Measurements from ENCODE around the gene RANBP1.

The RANBP1 gene

DNA sequence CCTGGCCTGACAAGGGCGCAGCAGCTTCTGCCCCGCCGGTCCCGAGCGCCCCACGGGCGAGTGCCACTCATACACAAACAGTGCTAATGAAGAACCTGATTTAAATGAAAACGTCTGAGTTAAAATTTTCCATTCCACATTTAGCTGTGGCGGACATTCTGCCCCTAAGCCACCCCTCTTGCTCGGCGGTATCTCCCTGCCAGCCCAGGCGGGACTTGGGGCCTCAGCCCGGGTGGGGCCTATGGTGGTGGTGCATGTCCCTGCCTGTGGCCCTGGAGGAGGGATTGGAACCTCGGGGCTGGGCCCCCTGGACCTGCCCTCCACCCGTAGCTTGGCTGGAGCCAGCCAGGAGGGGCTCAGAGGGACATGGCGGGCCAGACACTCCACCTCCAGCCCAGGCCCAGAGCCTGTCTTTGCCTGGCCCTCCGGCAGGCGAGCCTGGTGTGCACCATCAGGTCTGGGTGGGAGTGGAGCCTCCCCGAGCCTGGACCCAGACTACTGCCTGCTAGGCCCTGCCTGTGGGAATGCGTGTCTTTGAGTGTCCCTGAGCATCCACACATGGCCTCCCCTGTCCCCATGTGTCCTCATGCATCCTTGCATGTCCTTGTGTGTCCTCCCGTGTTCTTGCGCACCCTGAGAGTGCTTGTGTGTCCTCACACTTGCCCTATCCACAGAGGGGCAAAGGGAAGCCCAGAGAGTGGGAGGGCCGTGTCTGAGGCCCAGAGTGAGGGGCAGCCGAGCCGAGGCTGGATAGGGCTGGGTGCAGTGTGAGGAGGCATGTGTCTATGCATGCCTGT lies 20.1 kb downstream of the RANBP1 start:
- DNase-seq (ENCODE audit: low read depth in 2 of 2, low spot score in 1 of 2) = no peak

DNA sequence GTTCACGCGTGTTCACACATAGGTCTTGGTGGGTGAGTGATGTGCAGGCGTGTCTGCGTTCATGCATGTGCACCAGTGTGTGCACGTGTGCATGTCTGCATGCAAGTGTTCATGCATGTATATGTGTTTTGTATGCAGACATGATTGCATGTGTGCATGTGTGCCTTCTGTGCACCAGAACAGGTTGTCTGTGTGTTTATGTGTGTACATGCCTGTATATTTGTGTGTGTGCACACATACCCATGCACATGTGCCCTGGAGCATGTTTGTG lies 20.6 kb downstream of the RANBP1 start:
- no peak for DNase-seq (ENCODE audit: low read depth in 2 of 2, low spot score in 1 of 2)

DNA sequence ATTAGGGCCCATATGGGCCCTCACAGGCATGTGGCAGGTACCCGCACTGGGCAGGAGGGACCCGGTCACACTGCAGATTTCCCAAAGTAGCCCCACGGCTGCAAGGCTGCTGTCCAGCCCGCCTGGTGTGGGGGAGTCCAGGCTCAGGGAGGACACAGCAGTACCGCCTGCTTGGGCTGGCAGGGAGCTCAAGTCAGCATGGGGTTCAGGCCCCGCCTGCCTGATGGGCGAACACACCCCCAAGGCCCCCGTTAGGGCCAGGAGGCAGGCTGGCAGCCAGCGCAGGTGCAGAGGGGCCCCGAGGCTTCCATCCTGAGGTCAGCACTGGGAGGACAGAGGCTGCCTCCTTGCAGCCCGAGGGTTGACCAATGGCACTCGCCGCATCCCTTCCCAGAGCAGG lies 21.2 kb downstream of the RANBP1 start:
- no peak for DNase-seq (ENCODE audit: low read depth in 2 of 2, low spot score in 1 of 2)

DNA sequence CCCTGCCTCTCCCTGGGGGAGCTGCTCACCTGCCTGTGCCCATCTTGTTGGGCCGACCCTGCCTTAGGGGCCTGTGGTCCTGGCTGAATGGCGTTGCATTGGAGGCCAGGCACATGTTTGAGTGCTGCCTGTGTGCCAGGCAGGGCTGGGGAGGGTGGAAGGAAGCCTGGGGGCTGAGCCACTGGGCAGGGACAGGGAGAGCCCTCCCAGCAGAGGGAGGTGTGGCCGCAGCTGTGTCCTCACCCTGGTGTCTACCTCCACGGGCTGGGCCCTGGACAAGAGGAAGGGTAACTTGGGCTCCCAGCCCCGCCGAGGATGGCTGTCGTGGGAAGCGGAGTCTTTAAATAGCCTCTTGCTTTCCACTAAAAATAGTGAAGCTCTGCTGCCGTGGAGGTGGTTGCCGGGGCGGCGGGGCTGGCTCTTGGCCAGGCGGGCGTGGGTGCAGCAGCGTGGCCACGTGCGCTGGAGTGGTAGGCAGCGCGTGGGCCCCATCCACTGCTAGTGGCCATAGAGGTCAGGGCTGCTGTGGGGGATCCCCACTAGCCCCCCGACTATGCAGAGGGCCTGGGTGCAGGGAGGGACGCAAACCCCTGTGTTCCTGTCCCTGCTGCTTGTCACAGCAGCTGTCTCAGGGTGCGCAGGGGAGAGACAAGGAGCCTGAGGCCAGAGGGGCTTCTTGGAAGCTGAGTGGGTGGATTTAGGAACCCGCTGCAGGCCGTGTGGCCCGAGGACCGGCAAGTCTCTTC lies 21.9 kb downstream of the RANBP1 start:
- no peak for DNase-seq (ENCODE audit: low read depth in 2 of 2, low spot score in 1 of 2)

DNA sequence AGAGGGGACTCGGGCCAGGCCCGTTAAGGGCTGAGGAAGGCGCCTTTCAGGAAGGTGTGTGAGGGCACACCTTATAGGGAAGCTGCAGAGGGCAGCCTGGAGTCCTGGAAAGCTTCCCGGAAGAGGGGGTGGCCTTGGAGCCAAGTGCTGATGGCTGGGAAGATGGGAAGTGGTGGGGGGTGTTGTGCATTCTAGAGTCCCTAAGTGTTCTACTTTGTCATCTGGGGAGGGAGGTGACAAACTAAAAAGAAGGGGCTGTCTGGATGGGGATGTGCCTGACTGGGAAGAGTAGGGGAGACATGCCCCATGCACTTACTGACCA lies 22.5 kb downstream of the RANBP1 start:
- no peak for DNase-seq (ENCODE audit: low read depth in 2 of 2, low spot score in 1 of 2)

DNA sequence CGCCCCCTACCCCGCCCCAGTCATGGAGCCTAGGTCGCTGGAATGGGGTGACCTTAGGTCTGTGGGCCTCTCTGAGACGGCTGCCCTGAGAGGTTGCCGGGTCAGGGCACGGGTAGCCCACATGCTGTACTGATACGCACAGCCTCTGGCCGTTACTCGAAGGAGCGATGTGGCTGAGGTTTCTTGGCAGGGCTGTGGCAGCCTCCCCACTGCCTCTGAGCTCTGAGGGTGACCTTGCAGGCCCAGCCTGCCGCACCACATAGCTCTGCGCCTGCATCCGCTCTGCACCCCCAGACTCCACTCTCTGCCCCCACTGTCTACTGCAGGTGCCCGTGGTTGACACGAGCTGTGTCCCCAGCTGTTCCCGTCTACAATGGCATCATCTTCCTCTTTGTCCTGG lies 23.0 kb downstream of the RANBP1 start:
- no peak for DNase-seq (ENCODE audit: low read depth in 2 of 2, low spot score in 1 of 2)

DNA sequence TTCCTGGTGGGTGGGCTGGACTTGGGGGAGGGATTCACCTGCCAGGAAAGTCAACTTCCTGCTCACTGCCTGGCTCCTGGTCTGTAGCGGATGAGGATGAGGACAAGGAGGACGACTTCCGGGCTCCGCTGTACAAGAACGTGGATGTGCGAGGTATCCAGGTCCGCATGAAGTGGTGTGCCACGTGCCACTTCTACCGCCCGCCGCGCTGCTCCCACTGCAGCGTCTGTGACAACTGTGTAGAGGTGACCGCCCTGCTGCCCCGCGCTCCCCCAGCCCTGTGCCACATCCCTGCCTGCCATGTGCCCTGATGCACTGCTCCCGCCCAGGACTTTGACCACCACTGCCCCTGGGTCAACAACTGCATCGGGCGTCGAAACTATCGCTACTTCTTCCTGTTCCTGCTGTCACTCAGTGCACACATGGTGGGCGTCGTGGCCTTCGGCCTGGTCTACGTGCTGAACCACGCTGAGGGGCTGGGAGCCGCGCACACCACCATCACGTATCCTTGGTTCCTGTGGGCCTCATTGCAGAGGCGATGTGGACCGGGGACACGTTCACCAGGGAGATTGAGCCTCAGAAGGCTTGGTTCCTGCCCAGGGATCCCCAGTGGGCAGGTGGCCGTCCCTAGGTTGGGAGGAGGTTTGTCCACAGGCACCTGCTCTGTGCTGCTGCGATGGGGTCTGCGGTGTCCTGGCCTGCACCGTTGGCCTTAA lies 23.6 kb downstream of the RANBP1 start:
- DNase-seq (ENCODE audit: low read depth in 2 of 2, low spot score in 1 of 2) = no peak

DNA sequence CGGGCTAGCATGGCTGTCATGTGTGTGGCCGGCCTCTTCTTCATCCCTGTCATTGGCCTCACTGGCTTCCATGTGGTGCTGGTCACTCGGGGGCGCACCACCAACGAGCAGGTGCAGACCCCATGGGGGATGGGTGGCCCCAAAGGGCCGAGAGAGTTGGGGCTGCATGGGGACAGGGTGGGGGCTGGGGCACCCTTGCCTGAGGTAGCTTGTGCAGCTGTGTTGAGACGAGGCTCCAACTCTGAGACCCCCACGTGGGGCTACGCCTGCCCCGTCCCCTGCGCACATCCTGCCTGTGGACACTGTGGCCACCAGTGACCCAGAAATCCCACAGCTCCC lies 24.2 kb downstream of the RANBP1 start:
- no peak for DNase-seq (ENCODE audit: low read depth in 2 of 2, low spot score in 1 of 2)

DNA sequence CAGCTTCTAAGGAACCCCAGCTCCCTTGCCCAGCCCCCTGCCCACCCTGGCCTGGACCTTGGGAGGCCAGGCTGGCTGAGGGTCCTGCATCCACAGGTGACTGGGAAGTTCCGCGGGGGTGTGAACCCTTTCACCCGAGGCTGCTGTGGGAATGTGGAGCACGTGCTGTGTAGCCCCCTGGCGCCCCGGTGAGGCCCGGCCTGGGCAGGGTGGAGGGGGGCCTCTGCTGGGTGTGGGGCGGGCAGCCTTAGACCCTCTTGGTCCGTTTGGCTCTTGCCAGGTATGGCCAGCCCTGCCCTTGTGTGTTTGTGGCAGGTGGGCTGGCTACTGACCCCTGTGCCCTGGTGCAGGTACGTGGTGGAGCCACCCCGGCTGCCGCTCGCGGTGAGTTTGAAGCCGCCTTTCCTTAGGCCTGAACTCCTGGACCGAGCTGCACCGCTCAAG lies 24.6 kb downstream of the RANBP1 start:
- no peak for DNase-seq (ENCODE audit: low read depth in 2 of 2, low spot score in 1 of 2)

DNA sequence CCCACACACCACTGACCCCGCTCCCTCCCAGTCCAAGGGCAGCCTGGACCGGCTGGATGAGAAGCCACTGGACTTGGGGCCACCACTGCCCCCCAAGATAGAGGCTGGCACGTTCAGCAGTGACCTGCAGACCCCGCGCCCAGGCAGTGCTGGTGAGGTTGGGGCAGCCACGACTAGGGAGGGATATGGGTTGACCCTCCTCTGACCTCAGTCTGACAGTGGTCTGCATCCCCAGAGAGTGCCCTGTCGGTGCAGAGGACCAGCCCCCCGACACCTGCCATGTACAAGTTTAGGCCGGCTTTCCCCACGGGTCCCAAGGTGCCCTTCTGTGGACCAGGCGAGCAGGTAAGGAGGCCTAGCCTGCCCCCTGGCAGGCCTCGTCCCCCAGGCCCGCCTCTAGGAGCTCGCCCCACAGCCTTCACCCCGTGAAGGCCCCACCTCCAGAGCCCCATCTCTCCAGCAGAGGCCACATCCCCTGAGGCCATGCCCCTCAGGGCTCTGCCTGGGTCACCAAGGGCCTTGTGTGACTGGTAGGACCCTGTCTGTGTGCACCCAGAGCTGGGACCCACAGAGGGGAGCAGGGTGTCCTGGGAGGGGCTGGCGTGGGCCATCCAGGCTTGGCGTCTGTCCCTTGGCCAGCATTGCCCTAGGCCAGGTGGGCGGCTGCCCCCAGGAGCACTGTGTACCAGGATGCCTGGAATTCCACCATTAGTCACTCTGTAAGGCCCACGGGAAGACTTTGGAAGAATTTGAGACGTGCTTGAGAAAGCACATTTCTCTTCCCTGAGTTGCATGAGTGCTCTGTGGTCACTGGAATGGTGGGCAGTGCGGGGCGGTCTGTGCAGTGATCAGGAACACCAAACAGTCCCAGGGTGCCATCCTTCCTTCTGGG lies 25.5 kb downstream of the RANBP1 start:
- no peak for DNase-seq (ENCODE audit: low read depth in 2 of 2, low spot score in 1 of 2)

DNA sequence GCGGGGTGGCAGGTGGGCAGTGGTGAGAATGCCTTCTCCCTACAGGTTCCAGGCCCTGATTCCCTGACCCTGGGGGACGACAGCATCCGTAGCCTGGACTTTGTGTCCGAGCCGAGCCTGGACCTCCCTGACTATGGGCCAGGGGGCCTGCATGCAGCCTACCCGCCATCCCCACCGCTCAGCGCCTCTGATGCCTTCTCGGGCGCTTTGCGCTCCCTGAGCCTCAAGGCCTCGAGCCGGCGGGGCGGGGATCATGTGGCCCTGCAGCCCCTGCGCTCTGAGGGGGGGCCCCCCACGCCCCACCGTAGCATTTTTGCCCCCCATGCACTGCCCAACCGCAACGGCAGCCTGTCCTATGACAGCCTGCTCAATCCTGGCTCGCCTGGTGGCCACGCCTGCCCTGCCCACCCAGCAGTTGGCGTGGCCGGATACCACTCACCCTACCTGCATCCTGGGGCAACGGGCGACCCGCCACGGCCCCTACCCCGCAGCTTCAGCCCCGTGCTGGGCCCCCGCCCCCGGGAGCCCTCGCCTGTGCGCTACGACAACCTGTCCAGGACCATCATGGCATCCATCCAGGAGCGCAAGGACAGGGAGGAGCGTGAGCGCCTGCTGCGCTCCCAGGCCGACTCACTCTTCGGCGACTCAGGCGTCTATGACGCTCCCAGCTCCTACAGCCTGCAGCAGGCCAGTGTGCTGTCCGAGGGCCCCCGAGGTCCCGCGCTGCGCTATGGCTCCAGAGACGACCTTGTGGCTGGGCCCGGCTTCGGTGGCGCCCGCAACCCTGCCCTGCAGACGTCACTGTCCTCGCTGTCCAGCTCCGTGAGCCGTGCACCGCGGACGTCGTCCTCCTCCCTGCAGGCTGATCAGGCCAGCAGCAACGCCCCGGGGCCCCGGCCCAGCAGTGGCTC lies 27.1 kb downstream of the RANBP1 start:
- DNase-seq (ENCODE audit: low read depth in 2 of 2, low spot score in 1 of 2) = no peak

DNA sequence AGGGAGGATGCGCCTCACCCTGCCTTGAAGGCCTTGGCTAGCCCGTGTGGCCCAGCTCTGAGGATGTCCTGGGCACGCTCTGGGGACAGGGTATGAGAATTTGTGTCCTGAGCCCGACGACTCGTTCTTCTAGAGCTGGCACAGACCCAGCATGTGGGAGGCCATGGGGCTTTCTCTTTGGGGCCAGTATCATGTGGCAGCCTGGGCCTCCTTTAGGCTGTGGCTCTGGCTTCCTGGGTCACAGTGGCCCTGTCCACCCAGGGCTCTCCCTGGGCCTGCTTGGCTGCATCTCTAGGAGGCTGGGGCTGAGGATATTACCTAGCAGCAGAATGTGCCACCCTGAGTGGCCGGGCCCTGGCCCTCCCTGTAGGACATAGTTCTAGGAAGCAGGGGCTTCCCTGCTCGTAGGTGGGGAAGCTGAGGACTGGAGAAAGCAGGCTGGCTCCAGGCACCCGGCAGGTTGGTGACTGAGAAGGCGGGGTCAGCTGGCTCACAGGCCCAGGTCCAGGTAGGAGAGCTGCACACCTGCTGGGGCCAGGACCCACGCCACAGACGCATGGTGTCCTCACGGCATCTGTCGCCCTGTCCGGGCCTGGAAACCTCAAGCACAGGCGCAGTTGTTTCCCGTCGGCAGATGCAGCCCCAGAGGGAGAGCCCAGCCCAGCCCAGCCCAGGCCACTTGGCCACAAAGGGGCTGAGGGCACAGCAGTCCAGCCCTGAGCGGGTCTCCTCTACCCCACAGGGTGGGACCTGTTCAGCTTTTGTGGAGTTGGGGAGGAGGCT lies 28.2 kb downstream of the RANBP1 start:
- no peak for DNase-seq (ENCODE audit: low read depth in 2 of 2, low spot score in 1 of 2)

DNA sequence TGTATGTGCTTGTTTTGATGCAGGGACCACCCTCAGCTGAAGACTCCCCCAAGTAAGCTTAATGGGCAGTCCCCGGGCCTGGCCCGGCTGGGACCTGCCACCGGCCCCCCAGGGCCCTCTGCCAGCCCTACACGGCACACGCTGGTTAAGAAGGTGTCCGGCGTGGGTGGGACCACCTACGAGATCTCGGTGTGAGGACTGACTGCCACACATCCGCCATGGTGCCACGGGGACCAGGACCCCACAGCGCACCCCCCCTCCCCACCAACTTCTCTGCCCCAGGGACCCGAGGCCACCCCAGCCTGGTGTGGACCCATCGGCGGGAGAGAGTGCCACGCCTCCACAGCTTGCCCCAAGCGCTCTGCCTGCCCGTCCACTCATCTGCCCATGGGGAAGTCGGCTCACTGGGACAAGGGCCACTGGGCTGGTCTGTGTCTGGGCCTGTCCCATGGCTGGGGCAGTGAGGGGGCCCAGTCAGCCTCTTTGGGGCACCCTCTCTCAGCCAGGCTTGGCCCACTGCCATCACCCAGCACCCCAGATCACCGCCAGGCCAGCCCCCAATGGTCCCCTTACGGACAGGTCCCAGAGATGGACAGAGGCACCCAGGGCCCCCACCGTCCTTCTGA lies 29.4 kb downstream of the RANBP1 start:
- DNase-seq (ENCODE audit: low read depth in 2 of 2, low spot score in 1 of 2) = no peak

DNA sequence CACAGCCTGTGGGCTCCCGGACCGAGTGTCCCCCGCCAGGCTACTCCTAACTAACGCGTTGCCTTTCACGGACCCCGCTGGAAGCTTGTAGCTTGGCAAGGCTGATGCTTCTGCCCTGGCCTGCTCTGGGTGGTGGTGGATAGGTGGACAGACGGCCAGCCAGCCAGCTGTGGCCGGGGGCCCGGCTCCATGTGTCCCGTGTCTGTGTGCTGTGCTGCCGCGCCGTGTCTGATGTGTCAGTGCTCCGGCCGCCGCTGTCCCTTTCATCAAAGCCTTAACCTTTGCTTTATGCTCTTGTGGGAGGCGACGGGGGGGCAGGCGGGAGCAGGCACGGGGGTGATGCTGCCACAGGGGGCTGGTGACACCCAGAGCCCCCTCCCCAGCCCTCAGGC lies 29.9 kb downstream of the RANBP1 start:
- no peak for DNase-seq (ENCODE audit: low read depth in 2 of 2, low spot score in 1 of 2)

DNA sequence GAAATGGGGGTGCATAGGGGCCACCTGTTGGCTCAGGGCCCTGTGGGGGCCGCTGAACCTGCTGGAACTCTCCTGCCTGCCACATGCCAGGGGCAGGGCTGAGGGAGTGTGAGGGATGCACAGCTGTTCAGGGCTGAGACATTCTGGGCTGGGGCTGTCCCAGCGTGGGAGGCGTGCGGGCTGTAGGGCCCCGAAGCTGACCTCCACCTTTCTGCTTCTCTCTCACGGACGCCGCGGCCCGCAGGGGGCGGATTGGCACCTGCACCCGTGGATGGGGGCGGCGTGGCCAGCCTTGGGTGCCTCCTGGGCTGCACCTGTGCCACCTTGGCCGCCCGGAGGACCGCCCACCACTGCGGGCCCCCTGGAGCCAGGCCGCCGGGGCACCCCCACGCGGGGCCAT lies 30.9 kb downstream of the RANBP1 start:
- DNase-seq (ENCODE audit: low read depth in 2 of 2, low spot score in 1 of 2) = no peak

DNA sequence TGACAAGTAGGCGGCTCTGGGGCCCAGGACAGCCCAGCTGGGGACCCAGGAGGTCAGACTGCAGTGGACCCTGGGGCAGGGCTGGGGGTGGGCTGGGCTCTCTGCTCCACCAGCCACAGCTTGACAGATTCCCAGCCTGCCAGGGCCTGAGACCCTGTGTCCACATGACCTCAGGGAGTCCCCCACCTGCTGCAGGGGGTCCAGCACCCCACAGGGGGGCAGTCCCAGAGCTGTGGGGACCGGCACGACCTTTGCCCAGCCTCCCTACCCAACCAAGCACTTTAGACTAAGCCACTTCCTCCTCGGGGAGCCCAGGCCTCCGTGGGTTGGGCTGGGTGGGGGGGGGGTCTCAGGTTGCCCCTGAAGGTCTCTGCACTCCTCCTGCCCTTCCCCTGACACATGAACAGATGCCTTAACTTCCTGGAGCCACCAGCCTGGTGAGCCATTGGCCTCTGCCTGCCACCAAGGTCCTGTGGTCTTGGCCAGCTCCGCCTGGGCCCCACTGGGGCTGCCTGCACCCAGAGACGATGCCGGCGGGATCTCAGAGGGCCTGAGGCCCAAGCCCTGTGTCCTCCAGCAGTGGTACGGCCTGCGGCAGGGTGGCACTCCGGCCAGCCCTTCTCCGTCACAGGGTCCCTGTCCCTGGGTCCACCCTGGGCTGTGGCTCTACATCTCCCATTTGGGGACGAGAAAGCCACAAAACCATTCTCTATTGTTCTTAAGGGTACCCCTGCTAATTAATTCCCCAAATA lies 31.5 kb downstream of the RANBP1 start:
- DNase-seq (ENCODE audit: low read depth in 2 of 2, low spot score in 1 of 2) = no peak

DNA sequence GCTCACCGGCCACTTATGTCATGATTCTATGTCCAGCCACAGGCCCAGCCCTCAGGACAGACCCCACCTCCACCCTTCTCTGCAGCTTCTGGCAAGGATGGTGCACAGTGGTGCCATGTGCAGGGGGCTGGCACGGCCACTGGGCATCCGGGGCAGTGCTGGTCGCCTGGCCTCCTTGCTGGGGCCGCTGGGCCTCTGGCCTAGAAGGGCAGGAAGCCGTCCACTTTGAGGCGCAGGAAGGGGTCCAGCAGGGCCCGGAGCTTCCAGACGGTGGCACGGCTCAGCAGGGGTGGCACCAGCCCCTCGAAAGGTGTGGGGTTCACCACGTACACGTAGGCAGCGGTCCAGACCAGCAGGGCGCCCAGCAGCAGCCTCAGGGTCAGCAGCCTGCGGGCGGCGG lies 32.5 kb downstream of the RANBP1 start:
- no peak for DNase-seq (ENCODE audit: low read depth in 2 of 2, low spot score in 1 of 2)

All from stimulated activated CD8-positive, alpha-beta memory T cell treated with anti-CD3 and anti-CD28 coated beads, Interleukin-4, amount 100 ng/mL, for 1 hour (primary cell).